Suprapubic skin (tissue), 4 donors: ENCODE measurements around the gene RAB21.

ENCODE experiments used
- CTCF ChIP-seq, 2 donors: fragments of 200-600 bp in 1 of 2; fragments of 450-650 bp in 1 of 2; sonication (generic) in 1 of 2; IDR thresholded peaks; one replicate each; pipeline ENCODE4 v1.5.1; 2016 to 2019; ENCODE audit warnings: antibody characterized with exemption in 2 of 2, mild to moderate bottlenecking in 1 of 2, moderate library complexity in 1 of 2
- EP300 ChIP-seq: sonication (generic); formaldehyde crosslinking; IDR thresholded peaks from one replicate; pipeline ENCODE4 v1.6.1; 2017; ENCODE audit warnings: antibody characterized with exemption
- POLR2AphosphoS5 ChIP-seq, 3 donors: sonication (generic); formaldehyde crosslinking; IDR thresholded peaks; one replicate each; pipeline ENCODE4 v1.6.1; 2017; ENCODE audit warnings: antibody characterized with exemption in 3 of 3

GRCh38 chr12:71754461-71755145, at the start of gene RAB21:
- TF ChIP-seq EP300 = no peak
- peak; percentile 91 to 93 (median 91) for TF ChIP-seq POLR2AphosphoS5 (IDR thresholded peaks at IDR 0.05)
- TF ChIP-seq CTCF (IDR thresholded peaks at IDR 0.05) = peak in 1 of 2 donors; percentile 48
